MCF 10A (cell line): ENCODE results near the gene MYO16. TPM values are rescaled to one million over a fixed set of nuclear protein-coding genes. Genes with fewer than 3 reads are reported as not detected.

Experiments used
- BruUV-seq: library from RNA; stranded (reverse); fragments of 400-500 nt; replicated peaks from 2 replicates; lab custom pipeline; 2021; lab: Mats Ljungman, UMichigan
- CTCF ChIA-PET: fragments of 300-600 bp; sonication (Branson Sonifier 250); formaldehyde crosslinking; extraction: SDS; loops from one replicate; lab custom pipeline; 2021; ENCODE audit warnings: antibody characterized with exemption, inconsistent platforms; lab: Yijun Ruan, JAX
- POLR2A ChIA-PET: fragments of 300-600, 350-650 bp; sonication (Branson Sonifier 250); formaldehyde crosslinking; extraction: SDS; loops from one replicate; lab custom pipeline; 2020; ENCODE audit warnings: antibody characterized with exemption, inconsistent platforms; lab: Yijun Ruan, JAX
- DNase-seq: peaks from one replicate; pipeline ENCODE4 v3.0.0-alpha.2; 2018; ENCODE audit not compliant: unreplicated experiment
- H3K27ac Mint-ChIP-seq: one replicate; pipeline ENCODE4 v1.8.0; 2022; ENCODE audit warnings: mild to moderate bottlenecking, low read depth, mixed read lengths; ENCODE audit not compliant: unreplicated experiment
- H3K27me3 Mint-ChIP-seq: one replicate; pipeline ENCODE4 v1.8.0; 2022; ENCODE audit warnings: mixed read lengths; ENCODE audit not compliant: insufficient read depth, unreplicated experiment
- H3K36me3 Mint-ChIP-seq: one replicate; pipeline ENCODE4 v1.8.0; 2022; ENCODE audit warnings: mild to moderate bottlenecking, moderate library complexity, mixed read lengths; ENCODE audit not compliant: insufficient read depth, unreplicated experiment
- H3K4me1 Mint-ChIP-seq: one replicate; pipeline ENCODE4 v1.8.0; 2022; ENCODE audit warnings: mixed read lengths; ENCODE audit not compliant: insufficient read depth, unreplicated experiment
- H3K4me3 Mint-ChIP-seq: one replicate; pipeline ENCODE4 v1.8.0; 2022; ENCODE audit warnings: mild to moderate bottlenecking, moderate library complexity, mixed read lengths; ENCODE audit not compliant: unreplicated experiment
- H3K9me3 Mint-ChIP-seq: one replicate; pipeline ENCODE4 v1.8.0; 2022; ENCODE audit warnings: mixed read lengths; ENCODE audit not compliant: unreplicated experiment
- intact Hi-C: fragments of 100-400 bp; cut with micrococcal nuclease; formaldehyde crosslinking; loops from 2 replicates; pipeline ENCODE4 v1.14.1; 2022
- total RNA-seq: library from RNA; stranded (reverse); gene quantifications from 2 replicates; pipeline ENCODE4 v1.2.3, GENCODE V29; 2022
- TF ChIP-seq, protein P1 (sequence below): fragments of 200-600 bp; IDR thresholded peaks from one replicate; pipeline ENCODE4 v1.8.0; 2022; ENCODE audit warnings: antibody characterized with exemption, mild to moderate bottlenecking; ENCODE audit not compliant: unreplicated experiment

MYO16 gene
- total RNA-seq, 1 experiment from 2014 or later: not detected

DNA sequence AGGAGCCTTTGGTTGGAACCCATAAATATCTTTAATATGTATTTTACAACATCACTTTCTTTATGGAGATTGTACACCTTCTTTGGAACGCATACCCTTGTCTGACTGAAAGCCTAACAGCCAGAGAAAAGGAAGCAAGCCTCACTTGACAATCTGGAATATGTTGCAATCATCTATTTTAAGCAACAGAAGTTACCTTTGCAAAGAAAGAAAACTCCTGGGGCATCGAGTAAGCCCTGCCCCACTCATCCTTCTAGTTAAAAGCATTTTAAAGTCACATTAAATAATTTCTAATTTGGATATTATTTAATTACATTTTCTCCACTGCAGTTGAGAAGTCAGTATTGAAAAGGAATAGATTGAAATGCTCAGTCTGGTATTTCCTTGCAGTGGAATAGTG lies 542.7 kb downstream of the MYO16 start:
- POLR2A ChIA-PET: no interaction called here
- no TSS peak for BruUV-seq
- peaks cover 5% of the 10 kb centered on the region for H3K4me1 Mint-ChIP-seq
- no peak for DNase-seq
- no peaks in the 10 kb centered on the region for H3K9me3 Mint-ChIP-seq
- TF ChIP-seq, protein P1, sequence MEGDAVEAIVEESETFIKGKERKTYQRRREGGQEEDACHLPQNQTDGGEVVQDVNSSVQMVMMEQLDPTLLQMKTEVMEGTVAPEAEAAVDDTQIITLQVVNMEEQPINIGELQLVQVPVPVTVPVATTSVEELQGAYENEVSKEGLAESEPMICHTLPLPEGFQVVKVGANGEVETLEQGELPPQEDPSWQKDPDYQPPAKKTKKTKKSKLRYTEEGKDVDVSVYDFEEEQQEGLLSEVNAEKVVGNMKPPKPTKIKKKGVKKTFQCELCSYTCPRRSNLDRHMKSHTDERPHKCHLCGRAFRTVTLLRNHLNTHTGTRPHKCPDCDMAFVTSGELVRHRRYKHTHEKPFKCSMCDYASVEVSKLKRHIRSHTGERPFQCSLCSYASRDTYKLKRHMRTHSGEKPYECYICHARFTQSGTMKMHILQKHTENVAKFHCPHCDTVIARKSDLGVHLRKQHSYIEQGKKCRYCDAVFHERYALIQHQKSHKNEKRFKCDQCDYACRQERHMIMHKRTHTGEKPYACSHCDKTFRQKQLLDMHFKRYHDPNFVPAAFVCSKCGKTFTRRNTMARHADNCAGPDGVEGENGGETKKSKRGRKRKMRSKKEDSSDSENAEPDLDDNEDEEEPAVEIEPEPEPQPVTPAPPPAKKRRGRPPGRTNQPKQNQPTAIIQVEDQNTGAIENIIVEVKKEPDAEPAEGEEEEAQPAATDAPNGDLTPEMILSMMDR: no peak
- peaks cover 7% of the 10 kb centered on the region for H3K36me3 Mint-ChIP-seq
- no peaks in the 10 kb centered on the region for H3K27me3 Mint-ChIP-seq
- CTCF ChIA-PET: interaction anchor here (0.7 kb wide), 1 partner anchor 1888 kb away, joined by 3 read pairs; no protein-coding TSS in a partner anchor
- no peak overlapping the region for H3K27ac Mint-ChIP-seq
- no peak overlapping the region for H3K4me3 Mint-ChIP-seq
- intact Hi-C loops: no loop called here

- Mint-ChIP-seq H3K27me3 (no peaks in the 10 kb centered on the region), H3K9me3 (no peaks in the 10 kb centered on the region)
- intact Hi-C loops: no loop called here
Observed at GRCh38 chr13:109175666-109176065, 546.3 kb downstream of the MYO16 start.

DNA sequence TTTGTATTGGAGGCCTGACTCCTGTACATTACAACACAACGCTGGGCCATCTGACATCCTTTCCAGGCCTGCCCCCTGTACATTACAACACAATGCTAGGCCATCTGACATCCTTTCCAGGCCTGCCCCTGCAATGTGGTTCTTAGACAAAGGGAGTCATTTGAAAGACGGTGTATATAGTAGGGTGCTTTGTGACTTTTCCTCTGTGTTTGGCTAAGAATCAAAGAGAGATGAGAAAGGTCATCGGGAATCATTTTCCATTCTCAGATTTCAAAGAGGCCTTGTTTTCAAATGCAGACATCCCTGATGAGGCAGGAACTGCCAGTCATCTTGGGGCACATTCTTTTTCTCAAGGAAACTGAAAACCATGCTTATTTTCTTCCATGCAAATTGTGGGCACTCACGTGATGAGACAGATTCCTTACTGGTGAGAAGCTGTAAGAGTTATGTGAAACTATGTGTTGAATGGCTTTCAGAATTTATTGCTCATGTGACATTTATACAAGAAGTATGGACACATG lies 551.6 kb downstream of the MYO16 start:
- no TSS peak for BruUV-seq
- H3K27me3 Mint-ChIP-seq: no peaks in the 10 kb centered on the region
- peak; percentile 23 for DNase-seq
- POLR2A ChIA-PET: no interaction called here
- H3K27ac Mint-ChIP-seq: no peak overlapping the region
- no peak overlapping the region for H3K4me3 Mint-ChIP-seq
- peaks cover 15% of the 10 kb centered on the region for H3K36me3 Mint-ChIP-seq
- intact Hi-C loops: no loop called here
- H3K4me1 Mint-ChIP-seq: no peaks in the 10 kb centered on the region
- TF ChIP-seq, protein P1: no peak
- H3K9me3 Mint-ChIP-seq: no peaks in the 10 kb centered on the region
- CTCF ChIA-PET: interaction anchor here (0.6 kb wide), 1 partner anchor 121 kb away, joined by 3 read pairs; no protein-coding TSS in a partner anchor

More at GRCh38 chr13:109175666-109176065, 546.3 kb downstream of the MYO16 start:
- CTCF ChIA-PET: interaction anchor here (0.7 to 1.0 kb wide), 2 partner anchors 12 to 22 kb away, joined by 3 read pairs; no protein-coding TSS in a partner anchor
- no peak overlapping the region for H3K4me3 Mint-ChIP-seq
- H3K36me3 Mint-ChIP-seq: peaks cover 14% of the 10 kb centered on the region
- peaks cover 5% of the 10 kb centered on the region for H3K4me1 Mint-ChIP-seq
- H3K27ac Mint-ChIP-seq: no peak overlapping the region
- DNase-seq: no peak
- POLR2A ChIA-PET: interaction anchor here (0.8 to 1.5 kb wide), 2 partner anchors 19 to 30 kb away, joined by 3 to 4 read pairs; no protein-coding TSS in a partner anchor
- no TSS peak for BruUV-seq
- TF ChIP-seq, protein P1: no peak

GRCh38 chr13:109182777-109183465 lies 553.5 kb downstream of the MYO16 start:
- DNase-seq: no peak
- BruUV-seq: no TSS peak
- no peaks in the 10 kb centered on the region for H3K9me3 Mint-ChIP-seq
- no peak overlapping the region for H3K27ac Mint-ChIP-seq
- TF ChIP-seq, protein P1: no peak
- no peak overlapping the region for H3K4me3 Mint-ChIP-seq
- ChIA-PET CTCF (interaction anchor here (0.6 to 1.1 kb wide), 3 partner anchors 19 to 515 kb away, joined by 3 to 5 read pairs (median 3); no protein-coding TSS in a partner anchor), POLR2A (interaction anchor here (1.5 to 1.6 kb wide), 2 partner anchors 21 to 27 kb away, joined by 4 to 5 read pairs; no protein-coding TSS in a partner anchor)
- H3K27me3 Mint-ChIP-seq: no peaks in the 10 kb centered on the region
- H3K4me1 Mint-ChIP-seq: no peaks in the 10 kb centered on the region
- H3K36me3 Mint-ChIP-seq: peaks cover 16% of the 10 kb centered on the region
- intact Hi-C loops: no loop called here
